ENCODE measurements around the gene ZNF830.
A peak's percentile ranks its signal among the peaks of the same experiment; 100 is the strongest.
"Not testable (repeated sequence)": the region's sequence is repeated elsewhere in the genome, so short reads cannot be mapped to it uniquely, and the experiment has no call there.

ZNF830 gene

DNA sequence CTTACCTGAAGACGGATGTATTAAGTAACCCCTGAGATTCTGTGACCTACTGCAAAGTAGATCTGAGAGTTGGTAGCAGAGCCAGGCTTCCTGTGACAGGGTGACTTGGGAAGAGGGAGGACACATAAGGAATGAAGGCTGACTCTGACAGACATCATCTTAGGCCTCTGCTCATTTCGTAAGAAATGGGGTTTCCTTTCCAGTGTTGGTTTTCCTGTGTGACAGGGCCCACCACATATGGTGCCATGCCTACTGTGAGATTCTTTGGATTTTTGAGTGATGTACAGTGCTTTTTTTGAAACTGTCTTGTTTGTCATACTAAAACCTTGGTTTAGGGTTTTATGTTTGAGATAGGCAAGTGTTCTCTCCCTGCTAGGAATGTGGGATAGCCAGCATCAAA is 31.7 kb downstream of the ZNF830 start:
- no peak for DNase-seq

DNA sequence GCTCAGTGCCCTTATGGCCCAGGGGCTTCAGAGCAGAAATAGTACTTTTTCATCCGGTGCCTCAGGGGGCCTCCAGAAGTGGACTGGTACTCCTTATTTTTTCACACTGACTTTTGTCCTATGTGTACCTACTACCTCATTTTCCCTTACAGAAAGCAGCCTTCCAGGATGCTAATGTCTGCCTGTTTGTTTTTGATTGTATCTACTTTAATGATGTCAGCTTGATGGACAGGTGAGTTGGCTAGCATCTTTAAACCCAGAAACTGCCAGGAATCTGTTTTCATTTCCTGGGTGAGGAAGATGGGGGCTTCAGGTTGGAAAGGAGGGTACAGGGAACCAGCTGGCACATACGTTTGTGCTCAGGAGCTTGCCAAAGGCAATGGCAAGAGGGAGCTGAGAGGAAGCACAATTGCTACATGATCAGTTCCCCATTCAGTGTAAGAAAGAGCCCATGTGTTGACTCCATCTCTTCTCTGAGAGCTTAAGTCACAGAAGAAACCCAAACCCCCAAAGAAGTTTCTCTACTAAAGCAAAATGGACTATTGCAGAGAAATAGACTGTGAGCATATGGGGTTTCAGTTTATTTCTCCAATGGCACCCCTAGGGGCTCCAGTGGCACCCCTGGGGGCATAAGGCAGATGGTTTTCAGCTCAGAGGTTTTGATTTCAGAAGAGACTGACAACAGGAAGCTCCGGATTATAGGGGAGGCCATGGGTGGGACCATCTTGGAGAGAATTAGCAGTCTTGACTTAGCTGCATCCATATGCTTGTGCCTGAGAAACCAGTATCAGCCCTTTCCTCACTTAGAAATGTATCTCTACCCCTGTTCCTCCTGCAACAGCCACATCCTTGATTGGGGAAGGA is 35.3 kb downstream of the ZNF830 start:
- DNase-seq = no peak

DNA sequence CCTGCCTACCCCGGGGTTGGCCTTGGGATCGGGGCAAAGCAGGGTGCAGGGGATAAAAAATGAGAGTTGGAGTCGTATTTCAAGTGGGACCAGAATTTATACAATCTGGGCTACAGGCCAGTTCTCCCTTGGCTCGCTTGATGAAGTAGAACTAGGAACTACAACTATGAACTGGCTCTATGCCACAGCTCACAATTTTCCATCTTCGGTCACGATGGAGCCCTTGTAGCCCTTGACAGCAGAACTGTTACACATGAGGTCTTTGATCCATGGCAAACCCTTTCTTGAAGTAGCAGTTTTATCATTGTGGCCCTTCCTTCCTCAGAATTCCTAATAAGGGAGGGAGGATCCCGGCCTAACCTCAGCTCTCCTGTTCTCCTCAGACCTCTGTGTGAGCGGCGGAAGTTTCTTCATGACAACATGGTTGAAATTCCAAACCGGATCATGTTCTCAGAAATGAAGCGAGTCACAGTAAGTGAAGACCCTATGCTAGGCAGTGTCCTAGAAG is 36.1 kb downstream of the ZNF830 start:
- DNase-seq = no peak

DNA sequence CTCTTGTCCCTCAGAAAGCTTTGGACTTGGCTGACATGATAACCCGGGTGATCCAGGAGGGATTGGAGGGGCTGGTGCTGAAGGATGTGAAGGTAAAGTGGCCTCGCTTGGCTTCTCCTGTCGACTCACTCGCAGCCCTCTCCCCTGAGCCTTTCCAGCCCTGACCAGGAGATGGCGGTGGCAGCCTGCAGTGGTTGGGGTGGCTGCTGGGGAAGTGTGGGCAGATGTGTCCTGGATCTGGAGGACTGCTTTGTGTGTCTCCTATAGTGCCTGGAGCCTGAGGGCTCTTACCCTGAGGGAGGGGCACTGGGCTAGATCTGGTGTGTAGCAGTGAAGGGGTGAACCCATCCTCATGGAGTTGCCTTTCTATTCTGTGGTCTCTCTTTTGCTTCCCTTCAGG is 36.9 kb downstream of the ZNF830 start:
- peak; percentile 76 for DNase-seq

DNA sequence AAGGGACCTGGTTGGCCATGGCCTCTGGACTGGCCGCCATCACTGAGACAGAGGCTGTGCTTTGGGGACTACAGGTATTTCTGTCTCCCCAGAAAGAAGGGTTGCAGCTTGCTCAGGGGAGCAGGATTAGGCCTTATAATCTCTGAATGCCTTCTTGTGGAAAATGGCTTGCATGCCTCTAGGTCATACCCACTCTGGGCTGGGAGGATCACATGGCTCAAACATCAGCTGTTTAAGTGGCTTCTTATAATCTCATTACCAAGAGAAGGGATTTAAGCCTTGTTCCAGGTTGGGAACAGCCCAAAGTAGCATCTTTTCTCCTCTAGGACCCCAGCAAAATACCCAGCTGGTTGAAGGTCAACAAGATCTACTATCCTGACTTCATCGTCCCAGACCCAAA is 38.1 kb downstream of the ZNF830 start:
- DNase-seq = no peak

DNA sequence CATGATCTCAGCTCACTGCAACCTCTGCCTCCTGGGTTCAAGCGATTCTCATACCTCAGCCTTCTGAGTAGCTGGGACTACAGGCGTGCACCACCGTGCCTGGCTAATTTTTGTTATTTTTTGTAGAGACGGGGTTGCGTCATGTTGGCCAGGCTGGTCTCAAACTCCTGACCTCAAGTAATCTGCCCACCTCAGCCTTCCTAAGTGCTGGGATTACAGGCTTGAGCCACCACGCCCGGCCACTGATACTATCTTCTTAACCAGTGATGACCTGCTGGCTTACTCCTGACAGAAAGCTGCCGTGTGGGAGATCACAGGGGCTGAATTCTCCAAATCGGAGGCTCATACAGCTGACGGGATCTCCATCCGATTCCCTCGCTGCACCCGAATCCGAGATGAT is 39.6 kb downstream of the ZNF830 start:
- not testable (repeated sequence) for DNase-seq

DNA sequence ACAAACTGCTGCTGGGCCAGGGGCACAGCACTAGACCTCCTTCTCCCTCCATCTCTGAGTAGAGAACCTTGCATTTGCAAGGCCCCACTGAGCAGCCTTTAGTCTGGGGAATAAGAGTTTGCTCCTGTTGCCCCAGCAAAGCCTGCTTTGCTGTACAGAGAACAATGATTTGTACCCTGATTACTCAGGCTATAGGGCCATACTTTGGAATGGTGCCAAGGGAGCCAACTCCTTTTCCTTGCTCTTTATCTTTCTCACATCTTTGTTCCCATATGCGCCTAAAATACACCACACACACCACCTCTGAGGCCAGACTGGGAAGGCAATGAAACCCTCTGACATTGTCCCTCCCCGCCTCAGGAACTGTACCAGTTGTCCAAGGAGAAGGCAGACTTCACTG is 40.2 kb downstream of the ZNF830 start:
- DNase-seq = no peak

DNA sequence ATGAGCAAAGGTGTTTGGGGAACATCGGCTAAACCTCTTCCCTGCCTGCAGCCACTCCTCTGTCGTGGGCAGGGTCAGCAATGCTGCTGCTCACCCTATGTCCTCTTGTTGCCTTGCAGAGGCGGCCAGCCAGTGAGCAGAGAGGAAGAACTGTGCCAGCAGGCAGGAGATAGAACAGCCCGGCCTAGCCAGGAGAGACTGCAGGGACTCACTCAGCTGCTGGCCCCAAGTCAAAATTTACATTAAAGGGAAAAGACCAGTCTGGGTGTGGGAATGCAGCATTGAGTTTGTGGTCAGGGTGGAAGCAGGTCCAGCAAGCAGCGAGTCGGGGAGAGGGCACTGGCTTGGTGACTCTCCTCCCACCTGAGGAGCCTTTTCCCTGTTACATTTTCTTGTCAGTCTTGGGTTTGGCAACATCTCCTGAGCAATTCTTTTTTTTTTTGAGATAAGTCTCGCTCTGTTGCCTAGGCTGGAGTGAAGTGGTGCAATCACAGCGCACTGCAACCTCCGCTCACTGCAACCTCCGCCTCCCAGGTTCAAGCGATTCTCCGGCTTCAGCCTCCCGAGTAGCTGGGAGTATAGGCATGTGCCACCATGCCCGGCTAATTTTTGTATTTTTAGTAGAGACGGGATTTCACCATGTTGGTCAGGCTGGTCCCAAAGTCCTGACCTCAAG is 41.7 kb downstream of the ZNF830 start:
- DNase-seq = no peak

DNA sequence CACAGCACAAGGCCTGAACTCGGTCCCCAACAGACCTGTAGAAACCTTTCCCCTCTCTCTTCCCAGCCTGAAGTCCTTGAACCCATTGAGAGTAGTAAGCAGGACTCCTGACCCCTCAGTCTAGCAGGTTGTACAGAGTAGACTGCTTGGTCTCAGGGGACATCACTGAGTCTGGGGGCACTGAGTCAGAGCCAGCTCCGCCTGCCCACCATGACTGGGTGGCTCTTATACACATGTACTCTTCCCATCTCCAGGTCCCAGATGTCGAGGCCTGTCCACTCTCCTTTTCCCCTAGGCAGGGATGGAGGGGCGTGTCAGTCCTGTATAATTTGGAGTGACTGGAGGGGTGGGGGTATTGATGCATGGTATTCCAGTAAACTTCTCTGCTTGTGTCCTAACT is 42.4 kb downstream of the ZNF830 start:
- DNase-seq = no peak

DNA sequence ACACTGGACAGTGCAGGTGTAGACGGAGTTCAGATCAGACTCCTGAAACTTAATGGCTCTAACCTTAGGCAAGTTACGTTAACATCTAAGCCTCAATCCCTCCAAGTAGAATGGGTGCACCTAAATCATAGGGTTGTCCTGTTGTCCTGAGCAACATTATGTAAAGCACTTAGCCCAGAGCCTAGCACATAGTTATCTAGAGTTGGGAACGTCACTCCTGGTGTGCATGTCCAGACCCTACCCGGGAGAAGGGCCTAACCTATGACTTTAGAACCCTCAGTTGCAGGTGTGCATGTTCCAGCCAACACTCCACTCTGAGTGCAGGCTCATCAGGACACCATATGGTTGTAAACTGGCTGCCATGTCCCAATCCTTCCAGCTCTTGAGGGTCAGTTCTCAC is 45.0 kb downstream of the ZNF830 start:
- no peak for DNase-seq

DNA sequence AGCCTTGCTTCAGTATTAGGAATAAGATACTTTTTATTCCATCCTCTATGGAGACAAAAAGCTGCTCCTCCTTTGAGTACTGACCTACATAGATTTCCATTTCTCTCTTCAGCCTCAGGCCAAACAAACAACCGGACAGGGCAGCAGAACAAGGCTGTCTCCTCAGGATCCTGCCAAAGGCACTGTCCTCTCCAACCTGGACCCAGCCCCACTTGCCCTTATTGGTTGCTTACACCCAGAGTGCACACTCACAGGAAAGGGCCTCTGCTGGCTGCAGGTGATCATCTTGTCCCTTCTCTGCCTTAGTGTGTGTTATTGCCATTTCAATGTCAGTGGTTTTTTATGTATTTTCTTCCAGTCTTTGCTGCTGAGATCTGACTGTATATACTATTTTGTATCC is 45.6 kb downstream of the ZNF830 start:
- no peak for DNase-seq

DNA sequence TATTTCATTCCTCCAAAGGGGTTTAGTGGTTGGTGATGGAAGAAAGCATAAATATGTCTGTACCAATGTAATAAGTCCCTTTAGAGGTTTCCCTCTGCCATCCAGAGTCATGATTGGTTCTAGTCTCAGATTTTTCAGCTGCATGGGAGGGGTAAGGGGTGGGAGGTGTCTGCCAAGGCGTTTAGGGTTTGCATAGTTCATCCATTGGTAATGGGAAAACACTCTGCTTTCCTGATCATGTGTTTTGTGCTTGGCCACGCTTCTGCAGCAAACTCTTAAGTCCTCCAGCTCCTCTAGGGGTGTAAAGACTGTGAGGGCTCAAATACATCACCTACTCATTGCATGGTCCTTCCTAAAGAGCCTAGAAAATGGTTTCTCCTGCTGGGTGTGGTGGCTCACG is 48.8 kb downstream of the ZNF830 start:
- no peak for DNase-seq

DNA sequence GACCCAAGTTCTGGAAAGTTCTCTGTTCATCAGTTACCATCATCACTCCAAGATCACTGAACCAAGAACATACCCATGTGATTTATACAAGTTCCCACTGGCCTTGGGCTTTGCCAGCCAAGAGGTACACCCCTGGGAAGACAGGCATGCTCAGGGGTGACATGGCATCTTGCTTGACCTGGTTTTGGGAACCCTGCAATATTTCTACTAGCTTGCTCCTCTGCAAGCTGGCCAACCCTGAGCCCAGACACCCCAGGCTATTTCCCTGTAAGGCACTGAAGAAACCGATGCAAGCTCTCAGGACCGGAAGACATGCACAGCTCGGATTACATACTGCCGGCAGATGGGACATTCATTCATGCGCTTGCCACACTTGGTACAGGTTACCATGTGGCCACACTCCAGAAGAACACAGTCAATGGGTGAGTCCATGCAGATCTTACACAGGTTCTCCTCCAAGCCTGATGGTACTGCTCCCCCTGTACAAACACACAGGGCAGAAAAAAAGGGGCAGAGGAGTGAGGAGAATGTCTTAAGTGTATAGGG is 50.4 kb downstream of the ZNF830 start:
- no peak for DNase-seq
